MM.1S (cell line): ENCODE results near the gene NKIRAS1.

Experiments used
- EZH2 ChIP-seq: fragments of 300-600 bp; sonication (generic); optimal IDR thresholded peaks from 2 replicates; pipeline ENCODE3; 2017; ENCODE audit warnings: low read depth, mild to moderate bottlenecking, antibody characterized with exemption, low read length, mixed read lengths
- EZH2phosphoT487 ChIP-seq: fragments of 300-600 bp; sonication (generic); IDR thresholded peaks from 2 replicates; pipeline ENCODE4 v1.6.1; 2018; ENCODE audit warnings: antibody characterized with exemption, low read length
- TF ChIP-seq, protein P1 (sequence below): fragments of 300-600 bp; sonication (generic); IDR thresholded peaks from 2 replicates; pipeline ENCODE4 v1.5.1; 2016; ENCODE audit warnings: antibody characterized with exemption, low read length, mixed read lengths

DNA sequence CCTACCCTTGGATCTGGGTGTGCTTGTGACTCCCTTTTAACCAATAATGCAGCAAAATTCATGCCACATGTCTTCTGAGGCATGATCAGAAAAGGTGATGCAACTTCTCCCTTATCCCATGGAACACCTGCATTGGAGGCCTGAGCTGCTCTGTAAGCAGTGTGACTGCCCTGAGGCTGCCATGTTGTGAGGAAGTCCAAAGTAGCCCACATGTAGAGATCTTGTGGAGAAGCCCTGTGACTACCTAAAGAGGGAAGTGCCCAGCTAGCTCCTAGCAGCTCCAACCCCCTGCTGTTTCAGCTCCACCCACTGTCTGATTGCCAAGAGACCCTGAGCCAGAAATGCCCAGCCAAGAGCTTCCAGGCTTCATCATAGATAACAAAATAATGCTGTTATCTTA, 21.9 kb upstream of the NKIRAS1 start:
- TF ChIP-seq, protein P1, sequence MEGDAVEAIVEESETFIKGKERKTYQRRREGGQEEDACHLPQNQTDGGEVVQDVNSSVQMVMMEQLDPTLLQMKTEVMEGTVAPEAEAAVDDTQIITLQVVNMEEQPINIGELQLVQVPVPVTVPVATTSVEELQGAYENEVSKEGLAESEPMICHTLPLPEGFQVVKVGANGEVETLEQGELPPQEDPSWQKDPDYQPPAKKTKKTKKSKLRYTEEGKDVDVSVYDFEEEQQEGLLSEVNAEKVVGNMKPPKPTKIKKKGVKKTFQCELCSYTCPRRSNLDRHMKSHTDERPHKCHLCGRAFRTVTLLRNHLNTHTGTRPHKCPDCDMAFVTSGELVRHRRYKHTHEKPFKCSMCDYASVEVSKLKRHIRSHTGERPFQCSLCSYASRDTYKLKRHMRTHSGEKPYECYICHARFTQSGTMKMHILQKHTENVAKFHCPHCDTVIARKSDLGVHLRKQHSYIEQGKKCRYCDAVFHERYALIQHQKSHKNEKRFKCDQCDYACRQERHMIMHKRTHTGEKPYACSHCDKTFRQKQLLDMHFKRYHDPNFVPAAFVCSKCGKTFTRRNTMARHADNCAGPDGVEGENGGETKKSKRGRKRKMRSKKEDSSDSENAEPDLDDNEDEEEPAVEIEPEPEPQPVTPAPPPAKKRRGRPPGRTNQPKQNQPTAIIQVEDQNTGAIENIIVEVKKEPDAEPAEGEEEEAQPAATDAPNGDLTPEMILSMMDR: no peak
- TF ChIP-seq EZH2 (no peak), EZH2phosphoT487 (no peak)
